Peyer's patch (tissue), 4 donors: Measurements from ENCODE around the gene SLC25A23.

Experiments used
- CTCF ChIP-seq, 6 experiments: fragments of 450-650 bp in 4 of 6; fragments of 200-600 bp in 2 of 6; sonication (generic) in 1 of 6; IDR thresholded peaks; one replicate each; pipeline ENCODE4 v1.5.1; 2017 to 2019; ENCODE audit warnings: antibody characterized with exemption in 6 of 6, mild to moderate bottlenecking in 3 of 6, moderate library complexity in 1 of 6
- POLR2A ChIP-seq, 2 donors: fragments of 450-650 bp; IDR thresholded peaks; one replicate each; pipeline ENCODE4 v1.5.1; 2017; ENCODE audit warnings: antibody characterized with exemption in 2 of 2, mild to moderate bottlenecking in 2 of 2, moderate library complexity in 2 of 2

- no peak for TF ChIP-seq CTCF (IDR thresholded peaks at IDR 0.05)
- no peak for TF ChIP-seq POLR2A (IDR thresholded peaks at IDR 0.05)
These were observed 36.4 kb upstream of the SLC25A23 start for GRCh38 chr19:6495947-6496346.
